Transverse colon (tissue), 4 donors: ENCODE results near the gene SESN1. TPM values are rescaled to one million over a fixed set of nuclear protein-coding genes. Genes with fewer than 3 reads are reported as not detected.

ENCODE experiments used
- DNase-seq: peaks from one replicate; pipeline ENCODE4 v3.0.0-alpha.2; 2019
- H3K27ac ChIP-seq, 4 donors: fragments of 200-600 bp; sonication (generic); 2 replicates each; pipeline ENCODE4 v1.5.1; 2016 to 2018; ENCODE audit warnings: inconsistent platforms in 4 of 4
- H3K27me3 ChIP-seq: fragments of 200-600 bp; sonication (generic); 2 replicates; pipeline ENCODE4 v1.5.1; 2017; ENCODE audit warnings: inconsistent platforms
- H3K36me3 ChIP-seq, 4 donors: fragments of 200-600 bp; sonication (generic); 2 replicates each; pipeline ENCODE4 v1.5.1; 2017 to 2019; ENCODE audit warnings: inconsistent platforms in 4 of 4
- H3K4me1 ChIP-seq, 4 donors: fragments of 200-600 bp; sonication (generic); 2 replicates each; pipeline ENCODE4 v1.5.1; 2017 to 2020; ENCODE audit warnings: inconsistent platforms in 4 of 4
- H3K4me3 ChIP-seq, 4 donors: fragments of 200-600 bp; sonication (generic); 1 replicate in 1 of 4; 2 replicates in 3 of 4; pipeline versions ENCODE4 v1.5.1 to v1.6.1; 2017 to 2019; ENCODE audit warnings: inconsistent platforms in 4 of 4
- H3K9me3 ChIP-seq, 2 donors: fragments of 200-600 bp; sonication (generic); 2 replicates each; pipeline ENCODE4 v1.5.1; 2017 to 2019; ENCODE audit warnings: inconsistent platforms in 2 of 2
- CTCF ChIP-seq, 5 experiments: fragments of 200-600 bp in 3 of 5; fragments of 450-650 bp in 2 of 5; sonication (generic) in 3 of 5; IDR thresholded peaks; 1 replicate in 2 of 5; 2 replicates in 3 of 5; pipeline ENCODE4 v1.5.1; 2016 to 2017; ENCODE audit warnings: antibody characterized with exemption in 5 of 5, inconsistent platforms in 3 of 5, mild to moderate bottlenecking in 2 of 5, moderate library complexity in 1 of 5
- EP300 ChIP-seq: sonication (generic); formaldehyde crosslinking; IDR thresholded peaks from one replicate; pipeline ENCODE4 v1.6.1; 2017; ENCODE audit warnings: antibody characterized with exemption, low read depth
- POLR2A ChIP-seq: fragments of 450-650 bp; IDR thresholded peaks from one replicate; pipeline ENCODE4 v1.6.1; 2016; ENCODE audit warnings: antibody characterized with exemption, mild to moderate bottlenecking, moderate library complexity
- POLR2AphosphoS5 ChIP-seq, 3 donors: sonication (generic); formaldehyde crosslinking; IDR thresholded peaks; one replicate each; pipeline ENCODE4 v1.6.1; 2016; ENCODE audit warnings: antibody characterized with exemption in 3 of 3
- WGBS, 2 donors: methylation state at CpG; one replicate each; pipeline ENCODE4 v1.1.5; 2018; ENCODE audit warnings: low coverage in 1 of 2; 5-methylcytosine and 5-hydroxymethylcytosine counted together
- in situ Hi-C, 4 donors: fragments of 200-750 bp; cut with MboI; loops; one replicate each; pipeline versions ENCODE4 v1.15.0 to v1.15.1; 2017; ENCODE audit warnings: low sequenced_read_pairs in 3 of 4, low pct_ligation_motif_present in 1 of 4, low pct_unique_long_range_greater_than_20kb in 1 of 4
- intact Hi-C: fragments of 100-400 bp; cut with DNase I; formaldehyde crosslinking; loops from one replicate; pipeline ENCODE4 v1.15.1; 2023; ENCODE audit warnings: low total_unique reads
- total RNA-seq, 4 donors: library from RNA; depleted of rRNA; stranded (reverse); fragments of >200 nt; gene quantifications; one replicate each; pipeline ENCODE4 v1.1.0, GENCODE V29; 2016

Gene SESN1
- total RNA-seq, 4 donors from 2014 or later, result 43.1 to 73.4 (median 48.7) TPM

- no peak overlapping the region for H3K4me3 ChIP-seq
- no peak for DNase-seq
- H3K9me3 ChIP-seq, result peaks cover 0 to 2% of the 10 kb centered on the region in 2 donors
- H3K27ac ChIP-seq, result no peak overlapping the region
- peaks cover 5 to 17% (median 13%) of the 10 kb centered on the region in 4 donors for H3K4me1 ChIP-seq
- TF ChIP-seq POLR2AphosphoS5 (IDR thresholded peaks at IDR 0.05) (no peak), POLR2A (no peak), CTCF (IDR thresholded peaks at IDR 0.05) (no peak), EP300 (no peak)
- 76 to 91% methylated on average over 3 to 4 of the region's 4 CpGs for WGBS, 2 donors
- H3K36me3 ChIP-seq, result no peaks in the 10 kb centered on the region
- in situ Hi-C loops, result loop anchor here in 2 of 4 donors (25.0 kb wide), 2 partner anchors 141 to 216 kb away; partner anchors contain the start of gene ARMC2 (in 1 of the 2)
- intact Hi-C loops, result no loop called here
- H3K27me3 ChIP-seq, result no peaks in the 10 kb centered on the region
Observed at GRCh38 chr6:109052852-109053251, 41.8 kb downstream of the SESN1 start.

GRCh38 chr6:109052018-109052651 lies 42.5 kb downstream of the SESN1 start:
- DNase-seq, result no peak
- H3K27ac ChIP-seq, result no peak overlapping the region
- intact Hi-C loops (no loop called here), in situ Hi-C loops (loop anchor here in 2 of 4 donors (25.0 kb wide), 2 partner anchors 140 to 215 kb away; partner anchors contain the start of gene ARMC2 (in 1 of the 2))
- H3K9me3 ChIP-seq, result peaks cover 0 to 2% of the 10 kb centered on the region in 2 donors
- H3K4me3 ChIP-seq, result no peak overlapping the region
- H3K36me3 ChIP-seq, result no peaks in the 10 kb centered on the region
- no peak for TF ChIP-seq EP300
- TF ChIP-seq POLR2A, result no peak
- no peak for TF ChIP-seq CTCF (IDR thresholded peaks at IDR 0.05)
- TF ChIP-seq POLR2AphosphoS5 (IDR thresholded peaks at IDR 0.05), result no peak
- H3K27me3 ChIP-seq, result no peaks in the 10 kb centered on the region
- H3K4me1 ChIP-seq, result peaks cover under 1 to 17% (median 9%) of the 10 kb centered on the region in 4 donors

- intact Hi-C loops (no loop called here), in situ Hi-C loops (loop anchor here in 2 of 4 donors (25.0 kb wide), 2 partner anchors 139 to 214 kb away; partner anchors contain the start of gene ARMC2 (in 1 of the 2))
- H3K27ac ChIP-seq, result no peak overlapping the region
- DNase-seq, result no peak
- peaks cover 0 to 17% (median 9%) of the 10 kb centered on the region in 4 donors for H3K4me1 ChIP-seq
- no peak overlapping the region for H3K4me3 ChIP-seq
- H3K27me3 ChIP-seq, result no peaks in the 10 kb centered on the region
- TF ChIP-seq POLR2AphosphoS5 (IDR thresholded peaks at IDR 0.05) (no peak), CTCF (IDR thresholded peaks at IDR 0.05) (no peak), EP300 (no peak)
- peaks cover 0 to 2% of the 10 kb centered on the region in 2 donors for H3K9me3 ChIP-seq
- no peaks in the 10 kb centered on the region for H3K36me3 ChIP-seq
- WGBS, 2 donors, result 97% methylated on average over 1 of the region's 1 CpG; no CpG with 5 or more reads in 1 of the 2 donors
Observed at GRCh38 chr6:109051301-109052017, 43.2 kb downstream of the SESN1 start.

GRCh38 chr6:109050447-109051102 lies 44.1 kb downstream of the SESN1 start:
- no peak overlapping the region for H3K27ac ChIP-seq
- in situ Hi-C loops, result loop anchor here in 2 of 4 donors (25.0 kb wide), 2 partner anchors 138 to 213 kb away; partner anchors contain the start of gene ARMC2 (in 1 of the 2)
- no peak for DNase-seq
- TF ChIP-seq POLR2AphosphoS5 (IDR thresholded peaks at IDR 0.05) (no peak), EP300 (no peak), CTCF (IDR thresholded peaks at IDR 0.05) (no peak), POLR2A (no peak)
- intact Hi-C loops, result no loop called here
- WGBS, 2 donors, result 82 to 83% methylated on average over 1 of the region's 1 CpG
- no peaks in the 10 kb centered on the region for H3K36me3 ChIP-seq
- H3K9me3 ChIP-seq, result peaks cover 0 to 2% of the 10 kb centered on the region in 2 donors
- no peaks in the 10 kb centered on the region for H3K27me3 ChIP-seq
- no peak overlapping the region for H3K4me3 ChIP-seq
- peaks cover 0 to 17% (median 7%) of the 10 kb centered on the region in 4 donors for H3K4me1 ChIP-seq
